WTC11 (cell line): ENCODE measurements around the gene MLLT1. TPM values are rescaled to one million over a fixed set of nuclear protein-coding genes. Genes with fewer than 3 reads are reported as not detected.

Experiments
- ATAC-seq: fragments of 200-7000 bp; cut with Tn5 transposase; 2 replicates; pipeline ENCODE4 v1.10.0; 2021; ENCODE audit warnings: mild to moderate bottlenecking, moderate library complexity
- CTCF ChIA-PET: fragments of 300-600 bp; sonication (Branson Sonifier 250); formaldehyde crosslinking; loops from one replicate; lab custom pipeline; 2021; ENCODE audit warnings: antibody characterized with exemption; lab: Charles Lee
- POLR2A ChIA-PET: fragments of 350-600 bp; sonication (Branson Sonifier 250); formaldehyde crosslinking; loops from one replicate; lab custom pipeline; 2021; ENCODE audit warnings: antibody characterized with exemption; lab: Charles Lee
- DNase-seq: peaks from one replicate; pipeline ENCODE4 v3.0.0; 2021; ENCODE audit warnings: low spot score
- H3K27ac Mint-ChIP-seq: 2 replicates; pipeline ENCODE4 v1.8.0; 2021; ENCODE audit warnings: mixed read lengths
- H3K27me3 Mint-ChIP-seq: 2 replicates; pipeline ENCODE4 v1.8.0; 2021; ENCODE audit warnings: low read depth, mild to moderate bottlenecking, moderate library complexity, mixed read lengths
- H3K36me3 Mint-ChIP-seq: 2 replicates; pipeline ENCODE4 v1.8.0; 2021; ENCODE audit warnings: mixed read lengths
- H3K4me1 Mint-ChIP-seq: 2 replicates; pipeline ENCODE4 v1.8.0; 2022; ENCODE audit warnings: mixed read lengths
- H3K4me3 Mint-ChIP-seq: 2 replicates; pipeline ENCODE4 v1.8.0; 2021; ENCODE audit warnings: mild to moderate bottlenecking, moderate library complexity, mixed read lengths
- H3K9me3 Mint-ChIP-seq: 2 replicates; pipeline ENCODE4 v1.8.0; 2021; ENCODE audit warnings: mixed read lengths
- ARID4B ChIP-seq: sonication (generic); formaldehyde crosslinking; IDR thresholded peaks from 2 replicates; pipeline ENCODE4 v1.8.0; 2023; ENCODE audit warnings: missing genetic modification reagents, mild to moderate bottlenecking, borderline replicate concordance
- ATF2 ChIP-seq: sonication (generic); formaldehyde crosslinking; IDR thresholded peaks from 2 replicates; pipeline ENCODE4 v1.8.1; 2022; ENCODE audit warnings: low read depth, missing genetic modification reagents, borderline replicate concordance
- ATF3 ChIP-seq: sonication (generic); formaldehyde crosslinking; conservative IDR thresholded peaks from 2 replicates; pipeline ENCODE4 v1.8.1; 2022; ENCODE audit warnings: mild to moderate bottlenecking, missing genetic modification reagents
- CDX4 ChIP-seq: fragments of 250-450 bp; sonication (Bioruptor Pico); IDR thresholded peaks from 2 replicates; pipeline ENCODE4 v1.9.0; 2021; ENCODE audit warnings: moderate library complexity, mild to moderate bottlenecking, inconsistent platforms, borderline replicate concordance
- CREB1 ChIP-seq: sonication (generic); formaldehyde crosslinking; IDR thresholded peaks from 2 replicates; pipeline ENCODE4 v1.8.0; 2023; ENCODE audit warnings: mild to moderate bottlenecking, missing genetic modification reagents
- ESRRA ChIP-seq: sonication (generic); formaldehyde crosslinking; IDR thresholded peaks from 2 replicates; pipeline ENCODE4 v1.8.1; 2022; ENCODE audit warnings: mild to moderate bottlenecking, missing genetic modification reagents, borderline replicate concordance
- GABPB1 ChIP-seq: sonication (generic); formaldehyde crosslinking; IDR thresholded peaks from 2 replicates; pipeline ENCODE4 v1.8.1; 2023; ENCODE audit warnings: mild to moderate bottlenecking, missing genetic modification reagents
- HMGA2 ChIP-seq: fragments of 250-450 bp; sonication (Bioruptor Pico); IDR thresholded peaks from 2 replicates; pipeline ENCODE4 v1.4.0; 2021; ENCODE audit warnings: mild to moderate bottlenecking, moderate library complexity
- IRF1 ChIP-seq: sonication (generic); formaldehyde crosslinking; IDR thresholded peaks from 2 replicates; pipeline ENCODE4 v1.8.0; 2023; ENCODE audit warnings: missing genetic modification reagents
- NFATC4 ChIP-seq: fragments of 250-450 bp; sonication (Bioruptor Pico); IDR thresholded peaks from 2 replicates; pipeline ENCODE4 v1.9.0; 2021; ENCODE audit warnings: mild to moderate bottlenecking
- PRDM15 ChIP-seq: sonication (generic); formaldehyde crosslinking; IDR thresholded peaks from 2 replicates; pipeline ENCODE4 v1.8.0; 2022; ENCODE audit warnings: missing genetic modification reagents
- PREB ChIP-seq: sonication (generic); formaldehyde crosslinking; IDR thresholded peaks from 2 replicates; pipeline ENCODE4 v1.8.1; 2022; ENCODE audit warnings: mild to moderate bottlenecking, missing genetic modification reagents, moderate library complexity, borderline replicate concordance
- SMAD3 ChIP-seq: sonication (generic); formaldehyde crosslinking; IDR thresholded peaks from 2 replicates; pipeline ENCODE4 v1.8.0; 2022; ENCODE audit warnings: missing genetic modification reagents, mild to moderate bottlenecking, borderline replicate concordance
- USF2 ChIP-seq: sonication (generic); formaldehyde crosslinking; IDR thresholded peaks from 2 replicates; pipeline ENCODE4 v1.8.1; 2023; ENCODE audit warnings: mild to moderate bottlenecking, missing genetic modification reagents, moderate library complexity
- ZMAT4 ChIP-seq: fragments of 250-450 bp; sonication (Bioruptor Pico); IDR thresholded peaks from 2 replicates; pipeline ENCODE4 v1.9.0; 2021; ENCODE audit warnings: mild to moderate bottlenecking
- ZNF263 ChIP-seq: sonication (generic); formaldehyde crosslinking; IDR thresholded peaks from 2 replicates; pipeline ENCODE4 v1.8.1; 2022; ENCODE audit warnings: low read depth, mild to moderate bottlenecking, moderate library complexity, missing genetic modification reagents
- ZNF281 ChIP-seq: sonication (generic); formaldehyde crosslinking; IDR thresholded peaks from 2 replicates; pipeline ENCODE4 v1.8.0; 2023; ENCODE audit warnings: mild to moderate bottlenecking, missing genetic modification reagents
- total RNA-seq: library from RNA; stranded (reverse); gene quantifications from 3 replicates; pipeline ENCODE4 v1.2.3, GENCODE V29; 2021

MLLT1 gene
- total RNA-seq, 1 experiment from 2014 or later, result 58.2 TPM

GRCh38 chr19:6204212-6204611 lies 75.6 kb downstream of the MLLT1 start (continued):
- TF ChIP-seq ARID4B (no peak), USF2 (no peak), GABPB1 (CRISPR knock-in tag) (no peak), ATF3 (CRISPR knock-in tag) (no peak)

GRCh38 chr19:6199240-6199994 lies 80.4 kb downstream of the MLLT1 start:
- H3K4me3 Mint-ChIP-seq, result peak overlapping the region; percentile 85
- H3K27ac Mint-ChIP-seq, result peak overlapping the region; percentile 79
- ATAC-seq (peak; percentile 92), DNase-seq (peak; percentile 98)
- H3K9me3 Mint-ChIP-seq, result peaks cover 29% of the 10 kb centered on the region
- peaks cover 42% of the 10 kb centered on the region for H3K27me3 Mint-ChIP-seq
- ChIA-PET POLR2A (interaction anchor here (0.7 kb wide), 1 partner anchor 332 kb away, joined by 8 read pairs; no protein-coding TSS in a partner anchor), CTCF (interaction anchor here (0.5 to 1.5 kb wide), 8 partner anchors 19 to 395 kb away, joined by 3 to 7 read pairs (median 4); no protein-coding TSS in a partner anchor)
- peaks cover 6% of the 10 kb centered on the region for H3K4me1 Mint-ChIP-seq
- H3K36me3 Mint-ChIP-seq, result peaks cover 28% of the 10 kb centered on the region
- peak; percentile 97 for TF ChIP-seq IRF1 (CRISPR knock-in tag)
- no peak for TF ChIP-seq PREB (CRISPR knock-in tag)
- TF ChIP-seq HMGA2 (CRISPR knock-in tag), result no peak
- peak; percentile 92; the same call in 1 of the 2 replicates for TF ChIP-seq SMAD3 (CRISPR knock-in tag)
- TF ChIP-seq PRDM15 (CRISPR knock-in tag), result peak; percentile 62
- TF ChIP-seq CREB1 (CRISPR knock-in tag), result peak; percentile 96
- TF ChIP-seq ZNF281, result peak; percentile 95
- no peak for TF ChIP-seq ZMAT4 (CRISPR knock-in tag)
- TF ChIP-seq NFATC4 (CRISPR knock-in tag), result no peak
- peak; percentile 78; the same call in 1 of the 2 replicates for TF ChIP-seq ATF2 (CRISPR knock-in tag)
- no peak for TF ChIP-seq CDX4 (CRISPR knock-in tag)
- TF ChIP-seq ESRRA, result peak; percentile 90
- no peak for TF ChIP-seq ZNF263 (CRISPR knock-in tag)
